Liver (tissue), 3 donors: ENCODE results near the gene GHRHR.

Experiments used
- CTCF ChIP-seq: fragments of 150-350 bp; IDR thresholded peaks from 2 replicates; pipeline ENCODE4 v1.5.1; 2017; ENCODE audit warnings: improper control_type of control experiment, low read depth, low read length; ENCODE audit not compliant: missing input control
- EGR1 ChIP-seq, 2 donors: IDR thresholded peaks; 2 replicates each; pipeline ENCODE4 v1.6.1; 2016 to 2018; ENCODE audit warnings: antibody characterized with exemption in 2 of 2, low read depth in 2 of 2
- FOXA1 ChIP-seq: IDR thresholded peaks from 2 replicates; pipeline ENCODE4 v1.6.1; 2016; ENCODE audit warnings: antibody characterized with exemption
- GABPA ChIP-seq, 2 donors: IDR thresholded peaks in 1 of 2; conservative IDR thresholded peaks in 1 of 2; 2 replicates each; pipeline ENCODE4 v1.6.1; 2016; ENCODE audit warnings: antibody characterized with exemption in 2 of 2, mild to moderate bottlenecking in 1 of 2, moderate library complexity in 1 of 2
- MAX ChIP-seq: IDR thresholded peaks from 2 replicates; pipeline ENCODE4 v1.6.1; 2016; ENCODE audit warnings: antibody characterized with exemption
- NR2F2 ChIP-seq: IDR thresholded peaks from 2 replicates; pipeline ENCODE4 v1.6.1; 2016; ENCODE audit warnings: antibody characterized with exemption
- REST ChIP-seq: IDR thresholded peaks from 2 replicates; pipeline ENCODE4 v1.6.1; 2016; ENCODE audit warnings: antibody characterized with exemption, mild to moderate bottlenecking
- SP1 ChIP-seq: IDR thresholded peaks from 2 replicates; pipeline ENCODE4 v1.6.1; 2018; ENCODE audit warnings: antibody characterized with exemption, mild to moderate bottlenecking
- TAF1 ChIP-seq: conservative IDR thresholded peaks from 2 replicates; pipeline ENCODE4 v1.6.1; 2016; ENCODE audit warnings: antibody characterized with exemption, mild to moderate bottlenecking
- ZBTB33 ChIP-seq: IDR thresholded peaks from 2 replicates; pipeline ENCODE4 v1.6.1; 2016; ENCODE audit warnings: antibody characterized with exemption
- donor health status: healthy.
- donor health status: healthy.

GRCh38 chr7:31017721-31018120 is 54.0 kb downstream of the GHRHR start:
- TF ChIP-seq SP1: no peak
- no peak for TF ChIP-seq GABPA (IDR thresholded peaks at IDR 0.05 in 1 of 2, conservative IDR thresholded peaks at IDR 0.05 in 1 of 2)
- no peak for TF ChIP-seq REST
- TF ChIP-seq NR2F2: no peak
- TF ChIP-seq CTCF: no peak
- TF ChIP-seq MAX: no peak
- TF ChIP-seq FOXA1: no peak
- no peak for TF ChIP-seq TAF1
- TF ChIP-seq ZBTB33: no peak
- TF ChIP-seq EGR1 (IDR thresholded peaks at IDR 0.05; ENCODE audit: low read depth in 2 of 2): no peak
